HepG2 (cell line): Measurements from ENCODE around the gene SPN. TPM values are rescaled to one million over a fixed set of nuclear protein-coding genes. Genes with fewer than 3 reads are reported as not detected.

Source experiments
- ATAC-seq: fragments of 200-7000 bp; cut with Tn5 transposase; 3 replicates; pipeline ENCODE4 v1.9.1; 2020; ENCODE audit warnings: mild to moderate bottlenecking, moderate library complexity
- BruUV-seq: library from RNA; stranded (reverse); fragments of 400-500 nt; replicated peaks from 2 replicates; lab custom pipeline; 2021; lab: Mats Ljungman, UMichigan
- CTCF ChIA-PET: fragments of 300-600 bp; formaldehyde crosslinking; extraction: SDS; loops from one replicate; lab custom pipeline; 2021; ENCODE audit warnings: low total read pairs, inconsistent platforms, low intra/inter-chr PET ratio; lab: Yijun Ruan, JAX
- POLR2A ChIA-PET: fragments of 350-600 bp; sonication (Branson Sonifier 250); formaldehyde crosslinking; loops from one replicate; lab custom pipeline; 2020; ENCODE audit warnings: antibody characterized with exemption, inconsistent platforms; lab: Yijun Ruan, JAX
- DNase-seq: peaks from one replicate; pipeline ENCODE4 v3.0.0-alpha.2; 2015; ENCODE audit warnings: low spot score
- FAIRE-seq: peaks from 3 replicates; lab custom pipeline; 2011; peaks lifted over from hg19 to GRCh38; lab: Jason Lieb, UNC
- H2AFZ ChIP-seq: one replicate; pipeline ENCODE4 v1.6.1; 2011; ENCODE audit warnings: low read length, inconsistent platforms
- H3K27ac ChIP-seq: fragments of 300-600 bp; 3 replicates; pipeline ENCODE4 v1.8.0; 2011; ENCODE audit warnings: mixed run types, mild to moderate bottlenecking, mixed read lengths, low read length, inconsistent platforms; ENCODE audit not compliant: insufficient read depth; ENCODE audit errors: extremely low read length
- H3K27me3 ChIP-seq, 2 experiments: fragments of 200-600 bp in 1 of 2; 2 replicates in 1 of 2; 3 replicates in 1 of 2; pipeline versions ENCODE4 v1.6.0 to v1.8.0; 2011; ENCODE audit warnings: low read length in 2 of 2, mild to moderate bottlenecking in 2 of 2, moderate library complexity in 2 of 2, inconsistent platforms in 1 of 2; ENCODE audit not compliant: insufficient read depth in 2 of 2, control insufficient read depth in 1 of 2
- H3K36me3 ChIP-seq, 2 experiments: fragments of 200-600 bp in 1 of 2; replicated peaks in 1 of 2; 2 replicates in 1 of 2; 3 replicates in 1 of 2; pipeline versions ENCODE4 v1.5.1 to v1.8.0; 2011; ENCODE audit warnings: low read length in 2 of 2, inconsistent platforms in 1 of 2; ENCODE audit not compliant: insufficient read depth in 2 of 2, control insufficient read depth in 1 of 2
- H3K4me1 ChIP-seq: 2 replicates; pipeline ENCODE4 v1.5.1; 2012; ENCODE audit warnings: low read length, inconsistent platforms; ENCODE audit not compliant: insufficient read depth
- H3K4me2 ChIP-seq: 2 replicates; pipeline ENCODE4 v1.6.0; 2011; ENCODE audit warnings: low read depth, low read length, inconsistent platforms
- H3K4me3 ChIP-seq, 3 experiments: fragments of 200-600 bp in 1 of 3; sonication (generic), shearing (Covaris generic) in 1 of 3; replicated peaks in 1 of 3; 2 replicates each; pipeline ENCODE4 v1.5.1; 2011 to 2016; ENCODE audit warnings: low read length in 3 of 3, inconsistent platforms in 2 of 3, low read depth in 2 of 3, mild to moderate bottlenecking in 2 of 3, control low read depth in 1 of 3, mixed read lengths in 1 of 3; ENCODE audit not compliant: insufficient read depth in 1 of 3
- H3K79me2 ChIP-seq: one replicate; pipeline ENCODE4 v1.6.1; 2011; ENCODE audit warnings: low read length, inconsistent platforms; ENCODE audit not compliant: insufficient read depth
- H3K9ac ChIP-seq: 2 replicates; pipeline ENCODE4 v1.6.0; 2011; ENCODE audit warnings: mild to moderate bottlenecking, low read depth, low read length, inconsistent platforms; ENCODE audit not compliant: insufficient read depth
- H3K9me3 ChIP-seq: 2 replicates; pipeline ENCODE4 v1.5.1; 2012; ENCODE audit warnings: mild to moderate bottlenecking, low read length
- H4K20me1 ChIP-seq: 2 replicates; pipeline ENCODE4 v1.6.0; 2011; ENCODE audit warnings: inconsistent platforms, mild to moderate bottlenecking, low read length, moderate library complexity; ENCODE audit not compliant: insufficient read depth
- CEBPB ChIP-seq: IDR thresholded peaks from 2 replicates; pipeline ENCODE4 v1.6.1; 2011; ENCODE audit warnings: low read depth, low read length, improper control_type of control experiment, borderline replicate concordance
- CSRNP1 ChIP-seq: sonication (generic); formaldehyde crosslinking; IDR thresholded peaks from 2 replicates; pipeline ENCODE4 v1.8.1; 2023; ENCODE audit warnings: mild to moderate bottlenecking, missing genetic modification reagents
- GATAD2A ChIP-seq: IDR thresholded peaks from 2 replicates; pipeline ENCODE4 v1.6.1; 2016
- IRF2 ChIP-seq: IDR thresholded peaks from 2 replicates; pipeline ENCODE4 v1.6.1; 2018; ENCODE audit warnings: missing genetic modification reagents, missing compliant biosample characterization
- LCORL ChIP-seq, 2 experiments: fragments of 450-650 bp in 1 of 2; sonication (generic) in 1 of 2; formaldehyde crosslinking in 1 of 2; IDR thresholded peaks; 2 replicates each; pipeline versions ENCODE4 v1.5.0 to v1.6.1; 2017 to 2020; ENCODE audit warnings: antibody characterized with exemption in 1 of 2, missing genetic modification reagents in 1 of 2
- MEIS2 ChIP-seq: sonication (generic); formaldehyde crosslinking; IDR thresholded peaks from 2 replicates; pipeline ENCODE4 v1.9.0; 2021; ENCODE audit warnings: mild to moderate bottlenecking, missing genetic modification reagents
- NFIB ChIP-seq: sonication (generic); formaldehyde crosslinking; IDR thresholded peaks from 2 replicates; pipeline ENCODE4 v1.9.0; 2021; ENCODE audit warnings: missing genetic modification reagents, mild to moderate bottlenecking, borderline replicate concordance
- NONO ChIP-seq, 2 experiments: fragments of 450-650 bp in 1 of 2; sonication (generic) in 1 of 2; formaldehyde crosslinking in 1 of 2; IDR thresholded peaks in 1 of 2; conservative IDR thresholded peaks in 1 of 2; 2 replicates each; pipeline versions ENCODE4 v1.6.1 to v1.8.0; 2017 to 2022; ENCODE audit warnings: mild to moderate bottlenecking in 1 of 2, missing genetic modification reagents in 1 of 2, moderate library complexity in 1 of 2
- RAD21 ChIP-seq: fragments of 450-650 bp; formaldehyde crosslinking; IDR thresholded peaks from 2 replicates; pipeline ENCODE4 v1.5.0; 2020; ENCODE audit warnings: mild to moderate bottlenecking
- TBL1XR1 ChIP-seq: fragments of 150-350 bp; IDR thresholded peaks from 2 replicates; pipeline ENCODE4 v1.6.1; 2014; ENCODE audit warnings: borderline replicate concordance, low read length; ENCODE audit not compliant: partially characterized antibody
- TEAD3 ChIP-seq: optimal IDR thresholded peaks from 2 replicates; pipeline ENCODE3; 2016; ENCODE audit warnings: borderline replicate concordance
- ZFP90 ChIP-seq: sonication (generic); formaldehyde crosslinking; IDR thresholded peaks from 2 replicates; pipeline ENCODE4 v1.8.0; 2022; ENCODE audit warnings: missing genetic modification reagents, mild to moderate bottlenecking, inconsistent platforms, borderline replicate concordance
- ZNF101 ChIP-seq: sonication (generic); formaldehyde crosslinking; IDR thresholded peaks from 2 replicates; pipeline ENCODE4 v1.4.0; 2020; ENCODE audit warnings: mild to moderate bottlenecking, low read depth, missing genetic modification reagents, borderline replicate concordance
- ZNF143 ChIP-seq: sonication (generic); formaldehyde crosslinking; IDR thresholded peaks from 2 replicates; pipeline ENCODE4 v1.4.0; 2020; ENCODE audit warnings: missing genetic modification reagents
- ZNF263 ChIP-seq: sonication (generic); formaldehyde crosslinking; IDR thresholded peaks from 2 replicates; pipeline ENCODE4 v1.4.0; 2020; ENCODE audit warnings: missing genetic modification reagents
- ZNF367 ChIP-seq: sonication (generic); formaldehyde crosslinking; IDR thresholded peaks from 2 replicates; pipeline ENCODE4 v1.4.0; 2020; ENCODE audit warnings: missing genetic modification reagents, borderline replicate concordance
- ZNF501 ChIP-seq: sonication (generic); formaldehyde crosslinking; IDR thresholded peaks from 2 replicates; pipeline ENCODE4 v1.5.1; 2020; ENCODE audit warnings: mild to moderate bottlenecking, moderate library complexity, missing genetic modification reagents
- ZNF660 ChIP-seq: sonication (generic); formaldehyde crosslinking; IDR thresholded peaks from 2 replicates; pipeline ENCODE4 v1.5.1; 2020; ENCODE audit warnings: mild to moderate bottlenecking, low read depth, missing genetic modification reagents, borderline replicate concordance
- WGBS: methylation state at CpG from one replicate; pipeline ENCODE4 v1.1.6; 2017; ENCODE audit warnings: low lambda C conversion rate; 5-methylcytosine and 5-hydroxymethylcytosine counted together
- in situ Hi-C: cut with HindIII; loops from 2 replicates; pipeline ENCODE4 v1.10.0; 2017; ENCODE audit warnings: low pct_unique_long_range_greater_than_20kb; ENCODE audit not compliant: extremely low pct_ligation_motif_present
- intact Hi-C: fragments of 100-400 bp; cut with micrococcal nuclease; formaldehyde crosslinking; loops from one replicate; pipeline ENCODE4 v1.10.0; 2022; ENCODE audit not compliant: unreplicated experiment
- polyA plus RNA-seq, 8 experiments: library from polyadenylated mRNA; depleted of rRNA in 3 of 8; stranded (reverse) in 7 of 8; unstranded in 1 of 8; fragments of >200 nt; fragmentation: Illumina TruSeq in 4 of 8; extraction: Trizol in 4 of 8; gene quantifications; 2 replicates each; pipeline versions ENCODE4 v1.2.1 to v1.2.3, GENCODE V29; 2011 to 2016; ENCODE audit warnings: low read depth in 4 of 8, missing spikeins in 1 of 8, mixed read lengths in 1 of 8; ENCODE audit not compliant: insufficient read depth in 1 of 8
- total RNA-seq, 5 experiments: library from RNA; depleted of rRNA; stranded (reverse); fragments of >200 nt; fragmentation: Illumina TruSeq; extraction: Trizol; gene quantifications; 2 replicates each; pipeline ENCODE4 v1.2.3, GENCODE V29; 2016; ENCODE audit warnings: low read depth in 1 of 5
- TF ChIP-seq, protein P1 (sequence below): sonication (generic); formaldehyde crosslinking; IDR thresholded peaks from 2 replicates; pipeline ENCODE4 v1.5.0; 2020; ENCODE audit warnings: missing genetic modification reagents
- TF ChIP-seq, protein P2 (sequence below): sonication (generic); formaldehyde crosslinking; IDR thresholded peaks from 2 replicates; pipeline ENCODE4 v1.5.1; 2020; ENCODE audit warnings: missing genetic modification reagents, mild to moderate bottlenecking, borderline replicate concordance

SPN gene
- total and polyA plus RNA-seq, 2 of the 13 experiments (the other 11 are each of a cell fraction or from before 2014, with no cell fraction given), result 0.22 to 1.6 TPM

DNA sequence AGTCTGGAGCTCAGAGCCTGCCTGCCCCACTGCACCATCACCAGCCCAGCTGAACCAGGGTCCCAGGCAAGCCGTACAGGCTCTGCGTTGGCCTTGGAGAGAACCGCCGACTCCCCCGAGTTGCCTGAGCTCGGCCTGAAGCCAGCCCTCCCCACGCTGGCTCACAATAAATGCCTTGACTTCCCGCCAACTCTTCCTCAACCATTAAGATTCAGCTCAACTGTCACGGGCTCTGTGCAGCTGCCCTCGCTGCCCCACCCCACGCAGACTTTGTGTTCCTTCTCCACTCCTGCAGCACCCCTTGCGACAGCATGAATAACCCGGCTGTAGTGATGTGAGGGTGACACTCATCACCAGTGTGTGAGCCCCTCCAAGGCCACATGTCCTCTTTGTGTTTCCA lies 11.1 kb downstream of the SPN start:
- POLR2A ChIA-PET, result interaction anchor here (0.8 kb wide), 1 partner anchor 416 kb away, joined by 4 read pairs; no protein-coding TSS in a partner anchor
- Histone ChIP-seq H3K27me3 (no peaks in the 10 kb centered on the region), H3K9ac (no peak overlapping the region; the same call in 1 of the 2 replicates), H3K27ac (no peak overlapping the region), H3K4me2 (peak overlapping the region; percentile 72), H2AFZ (peak overlapping the region; percentile 2), H3K79me2 (no peaks in the 10 kb centered on the region), H3K36me3 (no peaks in the 10 kb centered on the region), H3K9me3 (no peaks in the 10 kb centered on the region), H4K20me1 (no peaks in the 10 kb centered on the region), H3K4me1 (peaks cover 47% of the 10 kb centered on the region), H3K4me3 (peak overlapping the region; percentile 17 to 54 (median 30); a peak in 5 of 6 replicates)
- intact Hi-C loops, result no loop called here
- in situ Hi-C loops, result no loop called here
- CTCF ChIA-PET, result no interaction called here
- BruUV-seq, result no TSS peak
- ATAC-seq (peak; percentile 38), DNase-seq (no peak), FAIRE-seq (no peak)
- WGBS, result 11% methylated on average over 8 of the region's 13 CpGs
- TF ChIP-seq NONO (IDR thresholded peaks at IDR 0.05) (no peak), NONO (CRISPR knock-in tag; conservative IDR thresholded peaks at IDR 0.05) (0 out of 2 replicates have a peak, but pooled peaks have one; percentile 25), ZFP90 (CRISPR knock-in tag) (no peak), IRF2 (0 out of 2 replicates have a peak, but pooled peaks have one; percentile 14), RAD21 (CRISPR knock-in tag) (no peak), ZNF263 (no peak), TEAD3 (CRISPR knock-in tag) (peak; percentile 28), GATAD2A (CRISPR knock-in tag) (0 out of 2 replicates have a peak, but pooled peaks have one; percentile 25), ZNF367 (CRISPR knock-in tag) (no peak), ZNF101 (CRISPR knock-in tag) (no peak), TBL1XR1 (no peak), LCORL (IDR thresholded peaks at IDR 0.05) (no peak), LCORL (CRISPR knock-in tag; IDR thresholded peaks at IDR 0.05) (0 out of 2 replicates have a peak, but pooled peaks have one; percentile 19), ZNF501 (CRISPR knock-in tag) (0 out of 2 replicates have a peak, but pooled peaks have one; percentile 31), MEIS2 (no peak; the same call in 1 of the 2 replicates), CSRNP1 (CRISPR knock-in tag) (no peak), CEBPB (no peak), NFIB (CRISPR knock-in tag) (no peak), ZNF143 (CRISPR knock-in tag) (no peak), ZNF660 (CRISPR knock-in tag) (no peak)
- TF ChIP-seq, protein P1, sequence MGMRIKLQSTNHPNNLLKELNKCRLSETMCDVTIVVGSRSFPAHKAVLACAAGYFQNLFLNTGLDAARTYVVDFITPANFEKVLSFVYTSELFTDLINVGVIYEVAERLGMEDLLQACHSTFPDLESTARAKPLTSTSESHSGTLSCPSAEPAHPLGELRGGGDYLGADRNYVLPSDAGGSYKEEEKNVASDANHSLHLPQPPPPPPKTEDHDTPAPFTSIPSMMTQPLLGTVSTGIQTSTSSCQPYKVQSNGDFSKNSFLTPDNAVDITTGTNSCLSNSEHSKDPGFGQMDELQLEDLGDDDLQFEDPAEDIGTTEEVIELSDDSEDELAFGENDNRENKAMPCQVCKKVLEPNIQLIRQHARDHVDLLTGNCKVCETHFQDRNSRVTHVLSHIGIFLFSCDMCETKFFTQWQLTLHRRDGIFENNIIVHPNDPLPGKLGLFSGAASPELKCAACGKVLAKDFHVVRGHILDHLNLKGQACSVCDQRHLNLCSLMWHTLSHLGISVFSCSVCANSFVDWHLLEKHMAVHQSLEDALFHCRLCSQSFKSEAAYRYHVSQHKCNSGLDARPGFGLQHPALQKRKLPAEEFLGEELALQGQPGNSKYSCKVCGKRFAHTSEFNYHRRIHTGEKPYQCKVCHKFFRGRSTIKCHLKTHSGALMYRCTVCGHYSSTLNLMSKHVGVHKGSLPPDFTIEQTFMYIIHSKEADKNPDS (CRISPR knock-in tag), result no peak
- TF ChIP-seq, protein P2, sequence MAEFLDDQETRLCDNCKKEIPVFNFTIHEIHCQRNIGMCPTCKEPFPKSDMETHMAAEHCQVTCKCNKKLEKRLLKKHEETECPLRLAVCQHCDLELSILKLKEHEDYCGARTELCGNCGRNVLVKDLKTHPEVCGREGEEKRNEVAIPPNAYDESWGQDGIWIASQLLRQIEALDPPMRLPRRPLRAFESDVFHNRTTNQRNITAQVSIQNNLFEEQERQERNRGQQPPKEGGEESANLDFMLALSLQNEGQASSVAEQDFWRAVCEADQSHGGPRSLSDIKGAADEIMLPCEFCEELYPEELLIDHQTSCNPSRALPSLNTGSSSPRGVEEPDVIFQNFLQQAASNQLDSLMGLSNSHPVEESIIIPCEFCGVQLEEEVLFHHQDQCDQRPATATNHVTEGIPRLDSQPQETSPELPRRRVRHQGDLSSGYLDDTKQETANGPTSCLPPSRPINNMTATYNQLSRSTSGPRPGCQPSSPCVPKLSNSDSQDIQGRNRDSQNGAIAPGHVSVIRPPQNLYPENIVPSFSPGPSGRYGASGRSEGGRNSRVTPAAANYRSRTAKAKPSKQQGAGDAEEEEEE (CRISPR knock-in tag), result no peak
